ENCODE measurements around the gene LYRM2. TPM values are rescaled to one million over a fixed set of nuclear protein-coding genes. Genes with fewer than 3 reads are reported as not detected.
A peak's percentile ranks its signal among the peaks of the same experiment; 100 is the strongest.

Gene LYRM2
- total RNA-seq: 14.5 TPM

- DNase-seq (ENCODE audit: extremely low spot score in 2 of 2): peak in 1 of 2 donors; percentile 93
- Histone ChIP-seq H3K36me3 (peaks cover 0 to 13% of the 10 kb centered on the region in 2 donors), H3K4me3 (peak within 1 kb of the TSS; percentile 59 to 63), H3K9me3 (no peaks in the 10 kb centered on the region), H3K27ac (peak within 1 kb of the TSS; percentile 94), H3K27me3 (no peaks in the 10 kb centered on the region), H3K4me1 (peaks cover 22% of the 10 kb centered on the region)
- intact Hi-C loops (cut with DNase I): no loop called here
- TF ChIP-seq CTCF (IDR thresholded peaks at IDR 0.05) (no peak), POLR2AphosphoS5 (IDR thresholded peaks at IDR 0.05; ENCODE audit: insufficient read depth in 1 of 2, low read depth in 1 of 2) (peak; percentile 93 to 98), POLR2A (IDR thresholded peaks at IDR 0.05) (peak in 1 of 2 donors; percentile 44)
Observed at GRCh38 chr6:89638320-89639195, at the start of gene LYRM2. Gene LYRM2 (minus strand): TSS chr6:89638747. CDS start chr6:89638716, 31 bp downstream.

- no peak for DNase-seq (ENCODE audit: extremely low spot score in 2 of 2)
- intact Hi-C loops (cut with DNase I): no loop called here
- no peaks in the 10 kb centered on the region for H3K27me3 ChIP-seq
- H3K9me3 ChIP-seq: no peaks in the 10 kb centered on the region
- TF ChIP-seq CTCF (IDR thresholded peaks at IDR 0.05): no peak
- no peak for TF ChIP-seq POLR2A (IDR thresholded peaks at IDR 0.05)
- TF ChIP-seq POLR2AphosphoS5 (IDR thresholded peaks at IDR 0.05; ENCODE audit: insufficient read depth in 1 of 2, low read depth in 1 of 2): no peak
- H3K27ac ChIP-seq: no peak overlapping the region
- H3K4me1 ChIP-seq: no peaks in the 10 kb centered on the region
- H3K36me3 ChIP-seq: peaks cover 0 to 63% of the 10 kb centered on the region in 2 donors
- H3K4me3 ChIP-seq: no peak overlapping the region
Observed at GRCh38 chr6:89688328-89688727, 49.8 kb upstream of the LYRM2 start.

- no peaks in the 10 kb centered on the region for H3K27me3 ChIP-seq
- H3K4me3 ChIP-seq: no peak overlapping the region
- peaks cover 0 to 79% of the 10 kb centered on the region in 2 donors for H3K36me3 ChIP-seq
- no peak for TF ChIP-seq CTCF (IDR thresholded peaks at IDR 0.05)
- TF ChIP-seq POLR2A (IDR thresholded peaks at IDR 0.05): no peak
- TF ChIP-seq POLR2AphosphoS5 (IDR thresholded peaks at IDR 0.05; ENCODE audit: insufficient read depth in 1 of 2, low read depth in 1 of 2): no peak
- no peaks in the 10 kb centered on the region for H3K9me3 ChIP-seq
- no peak for DNase-seq (ENCODE audit: extremely low spot score in 2 of 2)
- intact Hi-C loops (cut with DNase I): no loop called here
- H3K4me1 ChIP-seq: no peaks in the 10 kb centered on the region
- H3K27ac ChIP-seq: no peak overlapping the region
Observed at GRCh38 chr6:89685311-89685710, 46.8 kb upstream of the LYRM2 start.

- Histone ChIP-seq H3K27ac (no peak overlapping the region), H3K9me3 (no peaks in the 10 kb centered on the region), H3K4me1 (no peaks in the 10 kb centered on the region), H3K4me3 (no peak overlapping the region), H3K36me3 (peaks cover 0 to 92% of the 10 kb centered on the region in 2 donors), H3K27me3 (no peaks in the 10 kb centered on the region)
- DNase-seq (ENCODE audit: extremely low spot score in 2 of 2): no peak
- no peak for TF ChIP-seq POLR2AphosphoS5 (IDR thresholded peaks at IDR 0.05; ENCODE audit: insufficient read depth in 1 of 2, low read depth in 1 of 2)
- no peak for TF ChIP-seq CTCF (IDR thresholded peaks at IDR 0.05)
- no peak for TF ChIP-seq POLR2A (IDR thresholded peaks at IDR 0.05)
- intact Hi-C loops (cut with DNase I): no loop called here
Observed at GRCh38 chr6:89682991-89683390, 44.4 kb upstream of the LYRM2 start.
